ENCODE results near the gene TMC1.

GRCh38 chr9:72575666-72576065 is 54.3 kb downstream of the TMC1 start:
- TF ChIP-seq, protein P1, sequence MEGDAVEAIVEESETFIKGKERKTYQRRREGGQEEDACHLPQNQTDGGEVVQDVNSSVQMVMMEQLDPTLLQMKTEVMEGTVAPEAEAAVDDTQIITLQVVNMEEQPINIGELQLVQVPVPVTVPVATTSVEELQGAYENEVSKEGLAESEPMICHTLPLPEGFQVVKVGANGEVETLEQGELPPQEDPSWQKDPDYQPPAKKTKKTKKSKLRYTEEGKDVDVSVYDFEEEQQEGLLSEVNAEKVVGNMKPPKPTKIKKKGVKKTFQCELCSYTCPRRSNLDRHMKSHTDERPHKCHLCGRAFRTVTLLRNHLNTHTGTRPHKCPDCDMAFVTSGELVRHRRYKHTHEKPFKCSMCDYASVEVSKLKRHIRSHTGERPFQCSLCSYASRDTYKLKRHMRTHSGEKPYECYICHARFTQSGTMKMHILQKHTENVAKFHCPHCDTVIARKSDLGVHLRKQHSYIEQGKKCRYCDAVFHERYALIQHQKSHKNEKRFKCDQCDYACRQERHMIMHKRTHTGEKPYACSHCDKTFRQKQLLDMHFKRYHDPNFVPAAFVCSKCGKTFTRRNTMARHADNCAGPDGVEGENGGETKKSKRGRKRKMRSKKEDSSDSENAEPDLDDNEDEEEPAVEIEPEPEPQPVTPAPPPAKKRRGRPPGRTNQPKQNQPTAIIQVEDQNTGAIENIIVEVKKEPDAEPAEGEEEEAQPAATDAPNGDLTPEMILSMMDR (tag by site-specific recombination; IDR thresholded peaks at IDR 0.05), result no peak
- TF ChIP-seq, protein P2, sequence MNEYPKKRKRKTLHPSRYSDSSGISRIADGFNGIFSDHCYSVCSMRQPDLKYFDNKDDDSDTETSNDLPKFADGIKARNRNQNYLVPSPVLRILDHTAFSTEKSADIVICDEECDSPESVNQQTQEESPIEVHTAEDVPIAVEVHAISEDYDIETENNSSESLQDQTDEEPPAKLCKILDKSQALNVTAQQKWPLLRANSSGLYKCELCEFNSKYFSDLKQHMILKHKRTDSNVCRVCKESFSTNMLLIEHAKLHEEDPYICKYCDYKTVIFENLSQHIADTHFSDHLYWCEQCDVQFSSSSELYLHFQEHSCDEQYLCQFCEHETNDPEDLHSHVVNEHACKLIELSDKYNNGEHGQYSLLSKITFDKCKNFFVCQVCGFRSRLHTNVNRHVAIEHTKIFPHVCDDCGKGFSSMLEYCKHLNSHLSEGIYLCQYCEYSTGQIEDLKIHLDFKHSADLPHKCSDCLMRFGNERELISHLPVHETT (tag by site-specific recombination; IDR thresholded peaks at IDR 0.05), result no peak
- TF ChIP-seq, protein P3, sequence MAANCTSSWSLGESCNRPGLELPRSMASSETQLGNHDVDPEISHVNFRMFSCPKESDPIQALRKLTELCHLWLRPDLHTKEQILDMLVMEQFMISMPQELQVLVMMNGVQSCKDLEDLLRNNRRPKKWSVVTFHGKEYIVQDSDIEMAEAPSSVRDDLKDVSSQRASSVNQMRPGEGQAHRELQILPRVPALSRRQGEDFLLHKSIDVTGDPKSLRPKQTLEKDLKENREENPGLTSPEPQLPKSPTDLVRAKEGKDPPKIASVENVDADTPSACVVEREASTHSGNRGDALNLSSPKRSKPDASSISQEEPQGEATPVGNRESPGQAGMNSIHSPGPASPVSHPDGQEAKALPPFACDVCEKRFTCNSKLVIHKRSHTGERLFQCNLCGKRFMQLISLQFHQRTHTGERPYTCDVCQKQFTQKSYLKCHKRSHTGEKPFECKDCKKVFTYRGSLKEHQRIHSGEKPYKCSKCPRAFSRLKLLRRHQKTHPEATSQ (tag by site-specific recombination; IDR thresholded peaks at IDR 0.05), result no peak
- TF ChIP-seq ZNF426 (tag by site-specific recombination; IDR thresholded peaks at IDR 0.05) (no peak), PRDM10 (tag by site-specific recombination; IDR thresholded peaks at IDR 0.05) (no peak), ZNF169 (tag by site-specific recombination; IDR thresholded peaks at IDR 0.05) (no peak), ZNF660 (tag by site-specific recombination; IDR thresholded peaks at IDR 0.05) (no peak)
- TF ChIP-seq, protein P4, sequence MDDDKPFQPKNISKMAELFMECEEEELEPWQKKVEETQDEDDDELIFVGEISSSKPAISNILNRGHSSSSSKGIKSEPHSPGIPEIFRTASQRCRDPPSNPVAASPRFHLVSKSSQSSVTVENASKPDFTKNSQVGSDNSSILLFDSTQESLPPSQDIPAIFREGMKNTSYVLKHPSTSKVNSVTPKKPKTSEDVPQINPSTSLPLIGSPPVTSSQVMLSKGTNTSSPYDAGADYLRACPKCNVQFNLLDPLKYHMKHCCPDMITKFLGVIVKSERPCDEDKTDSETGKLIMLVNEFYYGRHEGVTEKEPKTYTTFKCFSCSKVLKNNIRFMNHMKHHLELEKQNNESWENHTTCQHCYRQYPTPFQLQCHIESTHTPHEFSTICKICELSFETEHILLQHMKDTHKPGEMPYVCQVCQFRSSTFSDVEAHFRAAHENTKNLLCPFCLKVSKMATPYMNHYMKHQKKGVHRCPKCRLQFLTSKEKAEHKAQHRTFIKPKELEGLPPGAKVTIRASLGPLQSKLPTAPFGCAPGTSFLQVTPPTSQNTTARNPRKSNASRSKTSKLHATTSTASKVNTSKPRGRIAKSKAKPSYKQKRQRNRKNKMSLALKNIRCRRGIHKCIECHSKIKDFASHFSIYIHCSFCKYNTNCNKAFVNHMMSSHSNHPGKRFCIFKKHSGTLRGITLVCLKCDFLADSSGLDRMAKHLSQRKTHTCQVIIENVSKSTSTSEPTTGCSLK (tag by site-specific recombination; IDR thresholded peaks at IDR 0.05), result no peak
- TF ChIP-seq, protein P5, sequence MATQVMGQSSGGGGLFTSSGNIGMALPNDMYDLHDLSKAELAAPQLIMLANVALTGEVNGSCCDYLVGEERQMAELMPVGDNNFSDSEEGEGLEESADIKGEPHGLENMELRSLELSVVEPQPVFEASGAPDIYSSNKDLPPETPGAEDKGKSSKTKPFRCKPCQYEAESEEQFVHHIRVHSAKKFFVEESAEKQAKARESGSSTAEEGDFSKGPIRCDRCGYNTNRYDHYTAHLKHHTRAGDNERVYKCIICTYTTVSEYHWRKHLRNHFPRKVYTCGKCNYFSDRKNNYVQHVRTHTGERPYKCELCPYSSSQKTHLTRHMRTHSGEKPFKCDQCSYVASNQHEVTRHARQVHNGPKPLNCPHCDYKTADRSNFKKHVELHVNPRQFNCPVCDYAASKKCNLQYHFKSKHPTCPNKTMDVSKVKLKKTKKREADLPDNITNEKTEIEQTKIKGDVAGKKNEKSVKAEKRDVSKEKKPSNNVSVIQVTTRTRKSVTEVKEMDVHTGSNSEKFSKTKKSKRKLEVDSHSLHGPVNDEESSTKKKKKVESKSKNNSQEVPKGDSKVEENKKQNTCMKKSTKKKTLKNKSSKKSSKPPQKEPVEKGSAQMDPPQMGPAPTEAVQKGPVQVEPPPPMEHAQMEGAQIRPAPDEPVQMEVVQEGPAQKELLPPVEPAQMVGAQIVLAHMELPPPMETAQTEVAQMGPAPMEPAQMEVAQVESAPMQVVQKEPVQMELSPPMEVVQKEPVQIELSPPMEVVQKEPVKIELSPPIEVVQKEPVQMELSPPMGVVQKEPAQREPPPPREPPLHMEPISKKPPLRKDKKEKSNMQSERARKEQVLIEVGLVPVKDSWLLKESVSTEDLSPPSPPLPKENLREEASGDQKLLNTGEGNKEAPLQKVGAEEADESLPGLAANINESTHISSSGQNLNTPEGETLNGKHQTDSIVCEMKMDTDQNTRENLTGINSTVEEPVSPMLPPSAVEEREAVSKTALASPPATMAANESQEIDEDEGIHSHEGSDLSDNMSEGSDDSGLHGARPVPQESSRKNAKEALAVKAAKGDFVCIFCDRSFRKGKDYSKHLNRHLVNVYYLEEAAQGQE (tag by site-specific recombination; IDR thresholded peaks at IDR 0.05), result no peak
